HG02870 (cell line): Measurements from ENCODE around the gene BNC1.
"Not testable (repeated sequence)": the region's sequence is repeated elsewhere in the genome, so short reads cannot be mapped to it uniquely, and the experiment has no call there.

ENCODE experiments used
- ATAC-seq: cut with Tn5 transposase; IDR thresholded peaks from one replicate; pipeline ENCODE4 v1.9.1; 2021; ENCODE audit warnings: mild to moderate bottlenecking, moderate library complexity; ENCODE audit not compliant: unreplicated experiment

The BNC1 gene

GRCh38 chr15:83249030-83249343 is 35.5 kb downstream of the BNC1 start:
- no peak for ATAC-seq

- no peak for ATAC-seq
Measured at GRCh38 chr15:83248151-83249029, 36.1 kb downstream of the BNC1 start.

GRCh38 chr15:83243634-83244033 is 40.8 kb downstream of the BNC1 start:
- no peak for ATAC-seq

DNA sequence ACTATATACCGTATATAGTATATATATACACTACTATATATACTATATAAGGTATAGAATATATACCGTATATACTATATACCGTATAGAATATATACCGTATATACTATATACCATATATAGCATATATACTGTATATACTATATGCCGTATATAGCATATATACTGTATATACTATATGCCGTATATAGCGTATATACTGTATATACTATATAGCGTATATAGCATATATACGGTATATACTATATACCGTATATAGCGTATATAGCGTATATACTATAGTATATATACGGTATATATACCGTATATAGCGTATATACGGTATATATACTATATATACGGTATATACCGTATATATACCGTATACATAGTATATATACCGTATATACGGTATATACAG is 54.2 kb downstream of the BNC1 start:
- ATAC-seq, result no peak

GRCh38 chr15:83225449-83225848 is 59.0 kb downstream of the BNC1 start:
- no peak for ATAC-seq

DNA sequence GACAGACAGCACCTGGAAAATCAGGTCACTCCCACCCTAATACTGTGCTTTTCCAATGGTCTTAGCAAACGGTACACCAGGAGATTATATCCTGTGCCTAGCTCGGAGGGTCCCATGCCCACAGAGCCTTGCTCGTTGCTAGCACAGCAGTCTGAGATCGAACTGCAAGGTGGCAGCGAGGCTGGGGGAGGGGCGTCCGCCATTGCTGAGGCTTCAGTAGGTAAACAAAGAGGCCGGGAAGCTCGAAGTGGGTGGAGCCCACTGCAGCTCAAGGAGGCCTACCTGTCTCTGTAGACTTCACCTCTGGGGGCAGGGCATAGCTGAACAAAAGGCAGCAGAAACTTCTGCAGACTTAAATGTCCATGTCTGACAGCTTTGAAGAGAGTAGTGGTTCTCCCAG is 62.7 kb downstream of the BNC1 start:
- ATAC-seq, result not testable (repeated sequence)

DNA sequence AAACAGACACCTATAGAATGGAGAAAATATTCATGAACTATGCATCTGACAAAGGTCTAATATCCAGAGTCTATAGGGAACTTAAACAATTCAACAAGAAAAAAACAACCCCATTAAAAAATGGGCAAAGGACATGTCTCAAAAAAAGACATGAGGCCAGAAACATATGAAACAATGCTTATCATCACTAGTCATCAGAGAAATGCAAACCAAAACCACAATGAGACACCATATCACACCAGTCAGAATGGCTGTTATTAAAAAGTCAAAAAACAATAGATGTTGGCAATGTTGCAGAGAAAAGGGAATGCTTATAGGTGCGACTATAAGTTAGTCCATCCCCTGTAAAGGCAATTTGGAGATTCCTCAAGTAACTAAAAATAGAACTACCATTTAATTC is 65.4 kb downstream of the BNC1 start:
- ATAC-seq, result no peak

- no peak for ATAC-seq
Measured at GRCh38 chr15:83215306-83215705, 69.2 kb downstream of the BNC1 start.

DNA sequence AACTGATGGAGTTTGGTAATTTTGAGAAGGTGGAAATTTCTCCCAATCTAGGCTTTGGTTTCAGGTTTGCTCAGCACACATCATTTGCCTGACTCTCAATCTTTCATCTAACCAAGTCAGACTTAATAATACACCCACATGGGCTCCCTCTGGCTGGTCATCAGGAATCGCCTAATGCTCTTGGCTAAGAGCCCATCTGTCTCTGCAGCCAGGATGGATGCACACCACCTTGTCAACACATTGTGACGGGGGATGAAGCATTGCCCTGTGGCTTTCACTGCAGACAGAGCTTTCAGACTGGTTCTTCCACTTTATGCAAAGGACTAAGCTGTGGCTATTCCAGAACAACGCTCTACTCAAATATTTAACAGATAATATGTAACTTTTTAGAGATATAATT is 73.8 kb downstream of the BNC1 start:
- ATAC-seq, result no peak

DNA sequence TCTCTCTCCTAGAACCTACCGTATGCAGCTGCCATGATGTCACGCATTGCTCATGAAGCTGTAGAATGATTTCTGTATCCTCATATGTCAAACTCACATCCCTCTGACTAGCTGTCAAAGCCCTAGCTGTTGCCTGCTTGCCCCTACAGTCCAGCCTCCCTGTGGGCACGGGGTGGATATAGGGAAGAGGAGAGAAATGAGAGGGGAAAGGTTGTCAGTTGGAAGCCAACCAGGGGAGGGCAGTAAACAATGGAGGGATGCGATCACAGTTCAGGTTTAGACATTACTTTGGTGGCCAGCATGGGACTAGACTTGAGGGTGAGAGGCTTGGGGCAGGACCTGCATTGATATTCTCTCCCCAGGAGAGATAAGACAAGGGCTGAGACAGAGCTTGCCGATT is 75.1 kb downstream of the BNC1 start:
- no peak for ATAC-seq

DNA sequence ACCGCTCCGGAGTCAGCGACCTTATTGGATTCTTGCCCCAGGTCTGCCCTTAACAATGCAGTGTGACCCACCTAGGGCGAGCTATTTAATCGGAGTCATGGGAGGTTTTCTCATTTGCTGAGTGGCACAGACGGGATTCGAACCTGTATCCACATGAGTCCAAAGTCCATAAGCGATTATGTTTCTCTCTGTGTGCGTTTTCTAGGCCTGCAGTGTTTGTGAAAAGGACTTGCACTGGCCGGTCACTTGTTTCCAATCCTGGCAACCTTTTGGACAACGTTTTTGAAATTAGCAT is 76.2 kb downstream of the BNC1 start:
- no peak for ATAC-seq

GRCh38 chr15:83207660-83208366 is 76.7 kb downstream of the BNC1 start, which contains the start of gene HDGFL3:
TSS of gene HDGFL3 (minus strand) at chr15:83207823. CDS start at chr15:83207414, 409 bp downstream.
- no peak for ATAC-seq

DNA sequence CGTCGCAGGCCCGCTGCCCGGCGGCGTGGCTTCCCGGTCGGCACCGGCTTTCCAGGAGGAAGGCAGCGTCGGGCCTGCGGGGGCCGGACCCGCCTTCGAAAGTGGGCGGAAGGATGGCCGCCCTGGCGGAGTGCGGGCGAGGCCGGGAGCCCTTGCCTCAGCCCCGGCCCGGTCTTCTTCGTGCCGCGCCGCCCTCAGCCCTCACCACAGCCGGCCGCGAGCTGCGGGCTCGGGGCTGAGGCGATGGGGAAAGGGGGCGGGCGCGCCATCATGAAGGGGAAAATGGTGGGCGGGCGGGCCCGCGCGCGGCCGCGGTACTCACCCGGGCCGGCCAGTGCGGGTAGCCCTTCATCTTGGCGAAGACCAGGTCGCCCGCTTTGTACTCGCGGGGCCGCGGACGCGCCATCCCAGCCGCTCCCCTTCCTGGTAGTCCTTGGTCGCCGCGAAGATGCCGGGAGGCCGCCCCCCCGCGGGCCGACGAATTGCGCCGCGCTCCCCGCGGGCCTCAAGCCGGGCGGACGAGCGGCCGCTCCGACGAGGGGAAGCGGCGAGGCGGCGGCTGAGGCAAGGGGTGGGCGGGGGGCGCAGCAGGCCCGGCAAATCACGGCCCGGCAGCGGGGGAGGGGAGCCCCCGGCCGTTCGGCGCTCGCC is 77.3 kb downstream of the BNC1 start:
- ATAC-seq, result no peak

- ATAC-seq, result no peak
Measured at GRCh38 chr15:83206526-83207008, 77.9 kb downstream of the BNC1 start.
